ENCODE results near the gene ERC2. TPM values are rescaled to one million over a fixed set of nuclear protein-coding genes. Genes with fewer than 3 reads are reported as not detected.

Gene ERC2
- total RNA-seq, 1 donor from 2014 or later: 0.35 TPM

- no peak for TF ChIP-seq CTCF (IDR thresholded peaks at IDR 0.05)
- H3K4me1 Mint-ChIP-seq (ENCODE audit: unreplicated experiment): peaks cover 8% of the 10 kb centered on the region
- peaks cover 41% of the 10 kb centered on the region for H3K36me3 Mint-ChIP-seq (ENCODE audit: unreplicated experiment)
- no peaks in the 10 kb centered on the region for H3K9me3 Mint-ChIP-seq (ENCODE audit: unreplicated experiment)
- H3K27ac Mint-ChIP-seq (ENCODE audit: unreplicated experiment): no peak overlapping the region
- no peaks in the 10 kb centered on the region for H3K27me3 Mint-ChIP-seq (ENCODE audit: unreplicated experiment)
- no peak overlapping the region for H3K4me3 Mint-ChIP-seq (ENCODE audit: unreplicated experiment)
- peak; percentile 84 for DNase-seq (ENCODE audit: extremely low spot score, unreplicated experiment)
Measured at GRCh38 chr3:55474213-55474632, 994.0 kb downstream of the ERC2 start.

GRCh38 chr3:55473788-55474187 lies 994.5 kb downstream of the ERC2 start:
- peak; percentile 53 for DNase-seq (ENCODE audit: extremely low spot score, unreplicated experiment)
- Mint-ChIP-seq H3K9me3 (ENCODE audit: unreplicated experiment) (no peaks in the 10 kb centered on the region), H3K27me3 (ENCODE audit: unreplicated experiment) (no peaks in the 10 kb centered on the region), H3K27ac (ENCODE audit: unreplicated experiment) (no peak overlapping the region), H3K36me3 (ENCODE audit: unreplicated experiment) (peaks cover 41% of the 10 kb centered on the region), H3K4me3 (ENCODE audit: unreplicated experiment) (no peak overlapping the region), H3K4me1 (ENCODE audit: unreplicated experiment) (peaks cover 10% of the 10 kb centered on the region)
- TF ChIP-seq CTCF (IDR thresholded peaks at IDR 0.05): no peak

GRCh38 chr3:55471522-55472280 lies 996.6 kb downstream of the ERC2 start:
- DNase-seq (ENCODE audit: extremely low spot score, unreplicated experiment): peak; percentile 53
- Mint-ChIP-seq H3K27me3 (ENCODE audit: unreplicated experiment) (no peaks in the 10 kb centered on the region), H3K4me1 (ENCODE audit: unreplicated experiment) (peaks cover 27% of the 10 kb centered on the region), H3K9me3 (ENCODE audit: unreplicated experiment) (no peaks in the 10 kb centered on the region), H3K4me3 (ENCODE audit: unreplicated experiment) (no peak overlapping the region), H3K36me3 (ENCODE audit: unreplicated experiment) (peaks cover 36% of the 10 kb centered on the region), H3K27ac (ENCODE audit: unreplicated experiment) (no peak overlapping the region)
- TF ChIP-seq CTCF (IDR thresholded peaks at IDR 0.05): no peak

- DNase-seq (ENCODE audit: extremely low spot score, unreplicated experiment): peak; percentile 53
- Mint-ChIP-seq H3K27ac (ENCODE audit: unreplicated experiment) (no peak overlapping the region), H3K36me3 (ENCODE audit: unreplicated experiment) (peaks cover 31% of the 10 kb centered on the region), H3K4me3 (ENCODE audit: unreplicated experiment) (no peak overlapping the region), H3K27me3 (ENCODE audit: unreplicated experiment) (no peaks in the 10 kb centered on the region), H3K9me3 (ENCODE audit: unreplicated experiment) (no peaks in the 10 kb centered on the region), H3K4me1 (ENCODE audit: unreplicated experiment) (peaks cover 29% of the 10 kb centered on the region)
- no peak for TF ChIP-seq CTCF (IDR thresholded peaks at IDR 0.05)
Measured at GRCh38 chr3:55471084-55471483, 997.2 kb downstream of the ERC2 start.

GRCh38 chr3:55469957-55470526 lies 998.2 kb downstream of the ERC2 start:
- Mint-ChIP-seq H3K4me1 (ENCODE audit: unreplicated experiment) (peaks cover 29% of the 10 kb centered on the region), H3K27me3 (ENCODE audit: unreplicated experiment) (no peaks in the 10 kb centered on the region), H3K36me3 (ENCODE audit: unreplicated experiment) (peaks cover 28% of the 10 kb centered on the region), H3K9me3 (ENCODE audit: unreplicated experiment) (no peaks in the 10 kb centered on the region), H3K4me3 (ENCODE audit: unreplicated experiment) (no peak overlapping the region), H3K27ac (ENCODE audit: unreplicated experiment) (no peak overlapping the region)
- DNase-seq (ENCODE audit: extremely low spot score, unreplicated experiment): peak; percentile 80
- TF ChIP-seq CTCF (IDR thresholded peaks at IDR 0.05): no peak
